HG03432 (cell line): ENCODE data around the gene EHD4.

Source experiments
- ATAC-seq: cut with Tn5 transposase; IDR thresholded peaks from one replicate; pipeline ENCODE4 v1.9.1; 2021; ENCODE audit warnings: mild to moderate bottlenecking, moderate library complexity; ENCODE audit not compliant: unreplicated experiment

EHD4 gene

GRCh38 chr15:41961001-41961518, 11.3 kb downstream of the EHD4 start:
- no peak for ATAC-seq

GRCh38 chr15:41958002-41958420, 14.3 kb downstream of the EHD4 start:
- no peak for ATAC-seq

GRCh38 chr15:41957021-41957897, 15.1 kb downstream of the EHD4 start:
- ATAC-seq, result peak; percentile 86

DNA sequence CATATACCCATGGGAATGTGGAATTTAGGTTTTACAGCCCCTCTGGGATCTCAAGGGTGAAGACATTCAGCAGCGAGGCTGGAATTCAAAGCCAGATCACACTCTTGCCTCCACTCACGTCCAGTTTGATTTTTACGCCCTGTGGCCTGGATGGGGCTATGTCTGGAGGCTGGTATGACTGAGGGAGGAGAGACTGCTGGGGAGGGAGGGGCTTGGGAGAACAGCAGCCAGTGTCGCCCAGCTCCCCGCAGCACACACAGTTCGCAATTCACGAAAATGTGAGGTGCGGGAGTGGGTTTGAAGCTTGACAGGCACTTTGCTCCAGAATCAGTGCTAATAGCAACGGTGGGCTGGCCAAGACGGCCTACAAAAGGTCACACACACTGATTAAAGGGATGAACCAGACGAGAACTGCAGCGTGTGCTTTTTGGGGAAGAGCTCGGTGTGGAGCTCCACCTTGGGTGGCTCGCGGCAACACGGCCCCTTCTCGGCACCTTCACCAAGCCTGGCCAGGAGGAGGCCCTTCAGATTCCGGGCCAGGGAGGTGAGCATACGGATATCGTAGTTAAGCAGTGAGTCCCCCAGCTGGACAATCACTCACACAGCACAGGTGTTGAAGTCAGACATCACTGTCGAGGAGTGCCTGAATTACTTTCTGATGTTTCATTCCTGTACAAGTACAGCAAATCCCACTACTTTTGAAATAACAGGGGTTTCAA, 16.4 kb downstream of the EHD4 start:
- ATAC-seq, result no peak

DNA sequence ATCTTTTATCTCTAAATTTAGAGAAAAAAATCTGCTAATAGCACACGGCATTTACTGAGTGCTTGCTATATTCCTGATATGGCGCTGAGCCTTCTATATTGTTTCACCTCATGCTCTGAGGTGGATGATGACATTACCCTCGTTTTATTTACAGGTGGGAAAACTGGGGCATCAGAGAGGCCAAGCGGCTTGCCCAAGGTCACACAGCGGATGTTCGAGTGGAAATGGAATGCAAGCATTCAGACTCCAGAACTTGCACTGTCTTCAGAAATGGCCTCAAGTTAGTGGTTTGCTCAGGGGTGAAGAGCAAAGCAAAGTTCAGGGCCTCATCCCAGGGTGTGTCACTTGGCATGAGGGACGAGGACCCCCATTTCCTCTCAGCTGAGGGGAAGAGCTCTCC, 17.3 kb downstream of the EHD4 start:
- ATAC-seq, result no peak

GRCh38 chr15:41954036-41954435, 18.3 kb downstream of the EHD4 start:
- no peak for ATAC-seq

DNA sequence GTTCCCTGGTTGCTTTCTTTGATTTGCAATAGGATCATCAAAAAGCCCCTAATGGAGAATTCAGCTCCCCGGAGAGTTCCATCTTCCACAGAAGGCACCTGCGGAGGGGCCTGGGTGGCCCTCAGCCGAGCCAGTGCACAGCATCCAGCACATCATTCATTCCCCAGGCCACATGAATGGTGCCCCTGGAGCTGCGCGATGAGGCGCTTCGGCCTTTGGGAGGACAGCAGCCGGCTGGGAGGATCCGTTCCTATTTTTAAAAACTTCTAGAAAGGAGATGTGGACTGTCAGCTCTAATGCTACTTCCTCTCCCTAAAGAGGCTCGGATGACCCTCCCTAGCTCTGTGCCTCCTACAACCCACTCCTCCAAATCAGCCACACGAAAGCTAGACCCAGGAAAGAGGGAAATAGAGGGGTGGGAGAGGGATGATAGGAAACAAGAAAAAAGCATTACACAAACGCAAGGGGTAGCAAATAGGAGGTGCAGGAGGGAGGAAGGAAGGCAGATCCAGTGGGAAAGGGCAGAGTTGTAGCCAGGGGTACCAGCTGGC, 20.3 kb downstream of the EHD4 start:
- ATAC-seq, result no peak

DNA sequence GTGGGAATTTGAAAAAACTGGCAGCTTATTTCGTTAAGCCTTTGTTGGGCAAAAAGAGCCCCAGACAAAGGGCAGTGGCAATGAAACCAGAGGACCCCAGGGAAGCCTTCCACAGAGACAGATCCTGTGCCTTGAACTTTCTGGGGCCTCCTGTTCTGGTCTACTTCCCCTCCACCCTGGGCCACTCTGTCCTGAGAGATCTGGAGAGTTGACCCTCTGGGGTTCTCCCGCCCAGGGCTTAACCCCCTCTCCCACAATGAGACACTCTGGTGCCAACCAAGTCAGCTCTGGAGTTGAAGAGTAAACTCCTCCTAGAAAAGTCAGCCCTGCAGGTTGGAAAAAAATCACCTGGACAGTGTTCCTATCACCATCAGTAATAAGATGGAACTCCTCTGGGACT, 20.8 kb downstream of the EHD4 start:
- no peak for ATAC-seq

DNA sequence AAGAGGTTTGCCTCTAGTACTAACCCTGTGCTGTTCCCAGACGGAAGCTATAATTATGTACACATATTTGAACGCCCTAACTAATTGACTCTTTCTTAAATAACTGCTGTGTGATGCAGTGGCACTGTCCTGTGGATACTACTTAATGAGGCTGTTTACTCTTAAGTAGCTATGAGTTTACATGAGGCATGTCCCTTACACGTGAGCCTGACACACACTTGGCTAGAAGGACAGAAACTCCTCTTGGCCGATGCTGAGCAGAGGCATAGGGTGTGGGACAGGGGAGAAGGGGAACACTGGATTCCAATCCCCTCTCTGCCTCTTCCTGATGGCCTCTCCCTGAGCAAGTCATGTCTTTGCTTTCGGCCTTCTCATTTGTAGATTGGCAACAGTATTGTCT, 21.9 kb downstream of the EHD4 start:
- no peak for ATAC-seq

- ATAC-seq, result no peak
Measured at GRCh38 chr15:41950127-41950483, 22.3 kb downstream of the EHD4 start.

- no peak for ATAC-seq
Measured at GRCh38 chr15:41949401-41950126, 22.8 kb downstream of the EHD4 start.

- no peak for ATAC-seq
Measured at GRCh38 chr15:41948490-41948889, 23.9 kb downstream of the EHD4 start.

DNA sequence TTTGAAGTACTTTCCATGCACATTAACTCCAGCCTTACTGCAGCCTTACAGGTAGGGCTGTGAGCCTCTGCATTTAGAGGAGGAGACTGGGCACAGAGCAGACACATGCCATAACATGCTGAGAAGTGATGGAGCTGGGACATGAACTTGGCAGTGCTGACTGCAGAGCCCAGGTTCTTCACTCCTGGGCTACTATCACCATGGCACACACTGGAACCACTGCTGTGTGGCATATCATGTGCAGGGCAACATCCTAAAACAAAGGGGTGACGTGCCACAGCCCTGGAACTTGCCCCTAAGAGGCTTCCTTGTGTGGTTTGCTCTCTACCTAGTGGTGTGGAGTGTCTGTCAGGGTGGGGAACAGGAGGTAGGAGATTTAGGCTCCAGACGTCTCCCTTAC, 25.4 kb downstream of the EHD4 start:
- no peak for ATAC-seq

DNA sequence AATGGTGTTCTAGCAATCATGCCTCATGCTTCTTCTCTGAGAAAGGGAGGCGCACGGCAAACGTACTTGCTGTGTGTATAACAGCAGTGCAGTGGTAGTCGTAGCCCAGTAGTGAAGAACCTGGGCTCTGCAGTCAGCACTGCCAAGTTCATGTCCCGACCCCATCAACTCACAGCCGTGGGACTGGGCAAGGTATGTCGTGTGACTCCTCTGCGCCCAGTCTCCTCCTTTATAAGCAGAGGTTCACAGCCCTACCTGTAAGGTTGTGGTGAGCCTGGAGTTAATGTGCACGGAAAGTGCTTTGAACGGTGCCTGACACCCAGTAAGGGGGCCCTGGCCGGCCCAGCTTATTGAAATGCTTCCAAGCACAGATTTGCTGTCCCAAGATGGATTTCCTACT, 26.6 kb downstream of the EHD4 start:
- ATAC-seq, result no peak

DNA sequence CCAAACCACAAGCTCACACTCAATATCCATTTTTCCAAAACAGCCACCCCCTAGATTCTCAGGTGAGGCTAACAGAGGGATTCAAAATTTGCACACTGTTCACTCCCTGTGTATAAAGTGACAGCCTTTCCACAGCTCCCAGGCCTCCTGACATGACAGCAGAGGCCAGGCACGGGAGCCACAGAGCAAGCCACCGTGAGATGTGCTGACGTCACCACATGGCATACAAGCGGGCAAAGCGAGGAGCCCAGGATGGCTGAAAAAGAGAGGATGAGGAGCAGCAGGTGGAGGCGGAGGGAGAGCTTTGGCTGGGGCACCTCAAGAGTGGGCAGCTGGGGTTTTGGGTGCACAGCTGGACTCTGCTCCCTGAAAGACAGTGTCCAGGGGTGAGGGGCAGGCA, 27.1 kb downstream of the EHD4 start:
- ATAC-seq, result no peak

DNA sequence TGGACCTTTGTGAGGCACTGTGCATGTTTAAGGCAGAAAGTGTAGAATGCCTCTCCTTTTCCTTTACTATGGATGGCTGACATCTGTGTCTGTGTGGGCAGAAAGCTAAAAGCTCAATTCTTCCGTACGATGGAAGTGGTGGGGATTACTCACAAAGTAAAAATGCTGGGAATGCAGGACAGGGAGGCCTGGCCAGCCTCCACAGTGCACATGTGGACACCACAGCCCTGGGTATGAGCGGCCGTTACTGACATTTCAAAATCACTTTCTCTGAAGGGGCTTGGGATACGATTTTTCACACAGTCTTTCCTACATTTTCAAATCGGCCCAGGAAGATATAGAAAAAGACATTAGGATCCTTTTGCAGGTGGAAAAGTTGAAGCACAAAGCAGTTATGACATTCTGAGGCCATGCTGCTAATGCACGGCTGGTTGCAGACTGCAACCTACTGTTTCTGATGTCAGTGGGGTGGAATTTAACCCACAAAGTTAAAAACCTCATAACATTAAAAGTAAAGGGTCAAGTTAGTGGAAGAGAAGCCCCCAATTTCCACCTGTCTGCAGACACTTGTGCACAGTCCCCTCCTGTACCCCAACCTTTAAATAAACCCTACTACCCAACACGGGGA, 27.9 kb downstream of the EHD4 start:
- no peak for ATAC-seq

DNA sequence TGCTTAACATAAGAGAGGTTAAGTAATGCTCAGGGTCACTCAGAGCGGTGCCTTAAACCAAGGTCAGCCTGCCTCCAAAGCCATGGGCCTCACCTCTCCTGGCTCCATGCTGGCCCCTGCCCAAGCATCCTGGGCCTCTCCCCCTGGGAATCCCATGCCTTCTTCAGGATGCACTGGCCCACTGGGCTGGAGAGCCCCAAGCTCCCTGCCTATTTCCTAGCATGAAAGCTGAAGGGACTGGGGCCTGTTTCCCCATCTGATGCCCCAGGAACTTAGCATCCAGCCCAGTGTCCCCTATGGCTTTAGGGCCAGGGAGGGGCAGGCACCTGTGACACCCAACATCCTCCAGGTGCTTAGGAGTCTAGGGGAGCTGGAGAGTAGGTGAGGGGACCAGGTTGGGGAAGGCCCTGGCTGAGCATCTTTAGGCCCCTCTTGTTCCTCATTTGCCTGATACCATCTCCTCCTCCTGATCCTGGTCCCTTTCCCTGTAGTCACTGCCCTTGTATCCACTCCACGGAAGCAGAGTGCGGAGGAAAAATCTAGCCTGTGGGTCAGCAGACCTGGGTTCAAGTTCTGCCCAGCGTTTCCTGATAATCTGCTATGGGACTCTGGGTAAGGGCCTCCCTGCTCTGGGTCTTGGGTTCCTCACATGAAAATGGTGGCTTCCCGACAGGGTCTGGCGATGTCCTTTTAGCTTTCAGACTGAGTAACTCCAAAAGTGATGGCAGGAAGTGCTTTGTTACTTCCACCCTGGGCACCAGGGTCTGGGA, 28.6 kb downstream of the EHD4 start:
- ATAC-seq, result no peak

- ATAC-seq, result no peak
Measured at GRCh38 chr15:41942886-41943285, 29.5 kb downstream of the EHD4 start.

- no peak for ATAC-seq
Measured at GRCh38 chr15:41941644-41942415, 30.5 kb downstream of the EHD4 start.
